Measurements from ENCODE around the gene ZBTB16.

The ZBTB16 gene

GRCh38 chr11:114171257-114172054 is 111.9 kb downstream of the ZBTB16 start:
- no peak for DNase-seq

GRCh38 chr11:114172055-114172861 is 112.7 kb downstream of the ZBTB16 start:
- DNase-seq, result no peak

GRCh38 chr11:114172871-114173444 is 113.4 kb downstream of the ZBTB16 start:
- no peak for DNase-seq

- DNase-seq, result no peak
These were observed 114.3 kb downstream of the ZBTB16 start for GRCh38 chr11:114173843-114174242.

- DNase-seq, result no peak
These were observed 115.4 kb downstream of the ZBTB16 start for GRCh38 chr11:114174712-114175495.

- DNase-seq, result no peak
These were observed 116.2 kb downstream of the ZBTB16 start for GRCh38 chr11:114175706-114176105.

GRCh38 chr11:114176321-114176720 is 116.8 kb downstream of the ZBTB16 start:
- no peak for DNase-seq

- no peak for DNase-seq
These were observed 119.1 kb downstream of the ZBTB16 start for GRCh38 chr11:114178656-114179055.

GRCh38 chr11:114179234-114179941 is 119.9 kb downstream of the ZBTB16 start:
- DNase-seq, result no peak

GRCh38 chr11:114180301-114181055 is 121.0 kb downstream of the ZBTB16 start:
- DNase-seq, result no peak

- no peak for DNase-seq
These were observed 121.7 kb downstream of the ZBTB16 start for GRCh38 chr11:114181195-114181594.

- no peak for DNase-seq
These were observed 122.2 kb downstream of the ZBTB16 start for GRCh38 chr11:114181752-114182151.

GRCh38 chr11:114182471-114183043 is 123.0 kb downstream of the ZBTB16 start:
- no peak for DNase-seq

- no peak for DNase-seq
These were observed 123.6 kb downstream of the ZBTB16 start for GRCh38 chr11:114183044-114183511.

- no peak for DNase-seq
These were observed 125.9 kb downstream of the ZBTB16 start for GRCh38 chr11:114185436-114185835.

GRCh38 chr11:114187173-114187572 is 127.7 kb downstream of the ZBTB16 start:
- DNase-seq, result no peak

- no peak for DNase-seq
These were observed 129.5 kb downstream of the ZBTB16 start for GRCh38 chr11:114188851-114189570.

GRCh38 chr11:114190630-114191029 is 131.1 kb downstream of the ZBTB16 start:
- no peak for DNase-seq

- no peak for DNase-seq
These were observed 132.4 kb downstream of the ZBTB16 start for GRCh38 chr11:114191893-114192292.

GRCh38 chr11:114192841-114193389 is 133.4 kb downstream of the ZBTB16 start:
- DNase-seq, result no peak

Data from NCI-H187 (cell line).